ENCODE measurements around the gene FRY. TPM values are rescaled to one million over a fixed set of nuclear protein-coding genes. Genes with fewer than 3 reads are reported as not detected.

Gene FRY
- total RNA-seq, 5 donors from 2014 or later (not counting 1 experiment from before 2014, with no cell fraction given): 11.5 to 35.3 (median 15.2) TPM

GRCh38 chr13:32199168-32199567, 167.6 kb downstream of the FRY start:
- H3K36me3 Mint-ChIP-seq: peaks cover 6% of the 10 kb centered on the region
- Histone ChIP-seq H3K4me3 (ENCODE audit: control insufficient read depth in 1 of 2, extremely low read depth in 1 of 2, low read length in 1 of 2) (no peak overlapping the region), H3K4me1 (ENCODE audit: control insufficient read depth in 1 of 2, extremely low read depth in 1 of 2, insufficient read depth in 2 of 2, low read length in 2 of 2) (no peaks in the 10 kb centered on the region), H3K36me3 (ENCODE audit: control insufficient read depth in 2 of 2, extremely low read depth in 1 of 2, insufficient read depth in 1 of 2, low read length in 1 of 2) (no peaks in the 10 kb centered on the region), H3K27me3 (replicated peaks in 1 of 2; ENCODE audit: control insufficient read depth in 2 of 2, extremely low read depth in 1 of 2, insufficient read depth in 2 of 2, low read length in 1 of 2) (no peaks in the 10 kb centered on the region), H3K9me3 (no peaks in the 10 kb centered on the region), H3K27ac (ENCODE audit: low read length) (no peak overlapping the region)
- WGBS (ENCODE audit: insufficient coverage): 91% methylated on average over 1 of the region's 1 CpG
- H3K27ac Mint-ChIP-seq: no peak overlapping the region
- ATAC-seq (replicated peaks in 1 of 4) (no peak), DNase-seq (no peak)
- H3K4me1 Mint-ChIP-seq: no peaks in the 10 kb centered on the region
- no peak overlapping the region for H3K4me3 Mint-ChIP-seq
- ChIA-PET POLR2A (no interaction called here), CTCF (no interaction called here)
- H3K27me3 Mint-ChIP-seq: no peaks in the 10 kb centered on the region
- H3K9me3 Mint-ChIP-seq: no peaks in the 10 kb centered on the region

GRCh38 chr13:32200741-32201140, 169.2 kb downstream of the FRY start:
- H3K36me3 ChIP-seq (ENCODE audit: control insufficient read depth in 2 of 2, extremely low read depth in 1 of 2, insufficient read depth in 1 of 2, low read length in 1 of 2): no peaks in the 10 kb centered on the region
- CTCF ChIA-PET: no interaction called here
- no peaks in the 10 kb centered on the region for H3K27me3 ChIP-seq (replicated peaks in 1 of 2; ENCODE audit: control insufficient read depth in 2 of 2, extremely low read depth in 1 of 2, insufficient read depth in 2 of 2, low read length in 1 of 2)
- H3K4me1 ChIP-seq (ENCODE audit: control insufficient read depth in 1 of 2, extremely low read depth in 1 of 2, insufficient read depth in 2 of 2, low read length in 2 of 2): no peaks in the 10 kb centered on the region
- 60% methylated on average over 2 of the region's 2 CpGs for WGBS (ENCODE audit: insufficient coverage)
- no peaks in the 10 kb centered on the region for H3K9me3 ChIP-seq
- Mint-ChIP-seq H3K36me3 (peaks cover 9% of the 10 kb centered on the region), H3K27ac (no peak overlapping the region), H3K27me3 (no peaks in the 10 kb centered on the region), H3K9me3 (no peaks in the 10 kb centered on the region), H3K4me3 (no peak overlapping the region), H3K4me1 (no peaks in the 10 kb centered on the region)
- H3K27ac ChIP-seq (ENCODE audit: low read length): no peak overlapping the region
- no peak for ATAC-seq (replicated peaks in 1 of 4)
- no peak for DNase-seq
- POLR2A ChIA-PET: no interaction called here
- H3K4me3 ChIP-seq (ENCODE audit: control insufficient read depth in 1 of 2, extremely low read depth in 1 of 2, low read length in 1 of 2): no peak overlapping the region

- no peaks in the 10 kb centered on the region for H3K27me3 Mint-ChIP-seq
- Histone ChIP-seq H3K36me3 (ENCODE audit: control insufficient read depth in 2 of 2, extremely low read depth in 1 of 2, insufficient read depth in 1 of 2, low read length in 1 of 2) (no peaks in the 10 kb centered on the region), H3K4me3 (ENCODE audit: control insufficient read depth in 1 of 2, extremely low read depth in 1 of 2, low read length in 1 of 2) (no peak overlapping the region), H3K27me3 (replicated peaks in 1 of 2; ENCODE audit: control insufficient read depth in 2 of 2, extremely low read depth in 1 of 2, insufficient read depth in 2 of 2, low read length in 1 of 2) (no peaks in the 10 kb centered on the region), H3K9me3 (no peaks in the 10 kb centered on the region), H3K27ac (ENCODE audit: low read length) (no peak overlapping the region), H3K4me1 (ENCODE audit: control insufficient read depth in 1 of 2, extremely low read depth in 1 of 2, insufficient read depth in 2 of 2, low read length in 2 of 2) (no peaks in the 10 kb centered on the region)
- no peak for DNase-seq
- H3K9me3 Mint-ChIP-seq: no peaks in the 10 kb centered on the region
- H3K4me3 Mint-ChIP-seq: no peak overlapping the region
- no peak overlapping the region for H3K27ac Mint-ChIP-seq
- no peak for ATAC-seq (replicated peaks in 1 of 4)
- H3K4me1 Mint-ChIP-seq: no peaks in the 10 kb centered on the region
- CTCF ChIA-PET: interaction anchor here in 1 of 2 donors (0.7 kb wide), 1 partner anchor 37 kb away, joined by 3 read pairs; no protein-coding TSS in a partner anchor
- POLR2A ChIA-PET: no interaction called here
- peaks cover 9% of the 10 kb centered on the region for H3K36me3 Mint-ChIP-seq
- no CpG with 5 or more reads among the region's 4 CpGs for WGBS (ENCODE audit: insufficient coverage)
Observed at GRCh38 chr13:32201809-32202208, 170.2 kb downstream of the FRY start.

GRCh38 chr13:32202268-32202667, 170.7 kb downstream of the FRY start:
- no peak overlapping the region for H3K27ac Mint-ChIP-seq
- H3K4me1 ChIP-seq (ENCODE audit: control insufficient read depth in 1 of 2, extremely low read depth in 1 of 2, insufficient read depth in 2 of 2, low read length in 2 of 2): no peaks in the 10 kb centered on the region
- CTCF ChIA-PET: interaction anchor here in 1 of 2 donors (0.7 kb wide), 1 partner anchor 37 kb away, joined by 3 read pairs; no protein-coding TSS in a partner anchor
- DNase-seq (no peak), ATAC-seq (replicated peaks in 1 of 4) (no peak)
- peaks cover 9% of the 10 kb centered on the region for H3K36me3 Mint-ChIP-seq
- H3K4me1 Mint-ChIP-seq: no peaks in the 10 kb centered on the region
- no peaks in the 10 kb centered on the region for H3K9me3 ChIP-seq
- no peak overlapping the region for H3K27ac ChIP-seq (ENCODE audit: low read length)
- POLR2A ChIA-PET: no interaction called here
- H3K4me3 ChIP-seq (ENCODE audit: control insufficient read depth in 1 of 2, extremely low read depth in 1 of 2, low read length in 1 of 2): no peak overlapping the region
- H3K27me3 Mint-ChIP-seq: no peaks in the 10 kb centered on the region
- no peaks in the 10 kb centered on the region for H3K27me3 ChIP-seq (replicated peaks in 1 of 2; ENCODE audit: control insufficient read depth in 2 of 2, extremely low read depth in 1 of 2, insufficient read depth in 2 of 2, low read length in 1 of 2)
- no peaks in the 10 kb centered on the region for H3K36me3 ChIP-seq (ENCODE audit: control insufficient read depth in 2 of 2, extremely low read depth in 1 of 2, insufficient read depth in 1 of 2, low read length in 1 of 2)
- H3K4me3 Mint-ChIP-seq: no peak overlapping the region
- no peaks in the 10 kb centered on the region for H3K9me3 Mint-ChIP-seq
- WGBS (ENCODE audit: insufficient coverage): 92% methylated on average over 5 of the region's 6 CpGs

GRCh38 chr13:32203221-32203620, 171.6 kb downstream of the FRY start:
- ATAC-seq (replicated peaks in 1 of 4) (no peak), DNase-seq (no peak)
- no peaks in the 10 kb centered on the region for H3K27me3 ChIP-seq (replicated peaks in 1 of 2; ENCODE audit: control insufficient read depth in 2 of 2, extremely low read depth in 1 of 2, insufficient read depth in 2 of 2, low read length in 1 of 2)
- ChIA-PET CTCF (no interaction called here), POLR2A (interaction anchor here in 1 of 2 donors (0.6 kb wide), 1 partner anchor 47 kb away, joined by 8 read pairs; no protein-coding TSS in a partner anchor)
- H3K27ac ChIP-seq (ENCODE audit: low read length): no peak overlapping the region
- H3K4me3 ChIP-seq (ENCODE audit: control insufficient read depth in 1 of 2, extremely low read depth in 1 of 2, low read length in 1 of 2): no peak overlapping the region
- 90% methylated on average over 5 of the region's 5 CpGs for WGBS (ENCODE audit: insufficient coverage)
- no peak overlapping the region for H3K27ac Mint-ChIP-seq
- no peaks in the 10 kb centered on the region for H3K9me3 Mint-ChIP-seq
- no peaks in the 10 kb centered on the region for H3K27me3 Mint-ChIP-seq
- H3K36me3 ChIP-seq (ENCODE audit: control insufficient read depth in 2 of 2, extremely low read depth in 1 of 2, insufficient read depth in 1 of 2, low read length in 1 of 2): no peaks in the 10 kb centered on the region
- no peak overlapping the region for H3K4me3 Mint-ChIP-seq
- H3K4me1 Mint-ChIP-seq: no peaks in the 10 kb centered on the region
- no peaks in the 10 kb centered on the region for H3K9me3 ChIP-seq
- H3K4me1 ChIP-seq (ENCODE audit: control insufficient read depth in 1 of 2, extremely low read depth in 1 of 2, insufficient read depth in 2 of 2, low read length in 2 of 2): no peaks in the 10 kb centered on the region
- H3K36me3 Mint-ChIP-seq: peaks cover 9% of the 10 kb centered on the region

GRCh38 chr13:32203736-32204135, 172.2 kb downstream of the FRY start:
- ATAC-seq (replicated peaks in 1 of 4) (no peak), DNase-seq (no peak)
- ChIA-PET CTCF (interaction anchor here in 1 of 2 donors (0.5 kb wide), 1 partner anchor 130 kb away, joined by 3 read pairs; no protein-coding TSS in a partner anchor), POLR2A (no interaction called here)
- Mint-ChIP-seq H3K36me3 (peaks cover 6% of the 10 kb centered on the region), H3K27ac (no peak overlapping the region), H3K27me3 (no peaks in the 10 kb centered on the region), H3K4me3 (no peak overlapping the region), H3K4me1 (no peaks in the 10 kb centered on the region), H3K9me3 (no peaks in the 10 kb centered on the region)
- peaks cover under 1 to 1% of the 10 kb centered on the region in 2 donors for H3K36me3 ChIP-seq (ENCODE audit: control insufficient read depth in 2 of 2, extremely low read depth in 1 of 2, insufficient read depth in 1 of 2, low read length in 1 of 2)
- H3K4me3 ChIP-seq (ENCODE audit: control insufficient read depth in 1 of 2, extremely low read depth in 1 of 2, low read length in 1 of 2): no peak overlapping the region
- no peaks in the 10 kb centered on the region for H3K9me3 ChIP-seq
- 67% methylated on average over 1 of the region's 1 CpG for WGBS (ENCODE audit: insufficient coverage)
- H3K27me3 ChIP-seq (replicated peaks in 1 of 2; ENCODE audit: control insufficient read depth in 2 of 2, extremely low read depth in 1 of 2, insufficient read depth in 2 of 2, low read length in 1 of 2): no peaks in the 10 kb centered on the region
- no peaks in the 10 kb centered on the region for H3K4me1 ChIP-seq (ENCODE audit: control insufficient read depth in 1 of 2, extremely low read depth in 1 of 2, insufficient read depth in 2 of 2, low read length in 2 of 2)
- H3K27ac ChIP-seq (ENCODE audit: low read length): no peak overlapping the region
